K562 (cell line): Measurements from ENCODE around the gene SLCO2A1. TPM values are rescaled to one million over a fixed set of nuclear protein-coding genes. Genes with fewer than 3 reads are reported as not detected.

ENCODE experiments used
- CREBBP ChIP-seq: IDR thresholded peaks from one replicate; pipeline ENCODE4 v1.6.1; 2012; ENCODE audit warnings: low read depth, mild to moderate bottlenecking, control low read depth, inconsistent platforms, low read length
- MCM7 ChIP-seq, 2 experiments: fragments of 450-650 bp; IDR thresholded peaks; 2 replicates each; pipeline ENCODE4 v1.6.1; 2016 to 2018
- ZBTB17 ChIP-seq: fragments of 450-650 bp; formaldehyde crosslinking; IDR thresholded peaks from 2 replicates; pipeline ENCODE4 v1.4.0; 2020; ENCODE audit warnings: mild to moderate bottlenecking
- ZNF445 ChIP-seq: fragments of 250-450 bp; sonication (Bioruptor Pico); IDR thresholded peaks from 2 replicates; pipeline ENCODE4 v1.4.0; 2020; ENCODE audit warnings: low read depth, mild to moderate bottlenecking, moderate library complexity
- polyA plus RNA-seq, 8 experiments: library from polyadenylated mRNA; depleted of rRNA in 4 of 8; stranded (reverse) in 5 of 8; unstranded in 3 of 8; fragments of >200 nt; fragmentation: Nextera tagmentation in 2 of 8; fragmentation: Illumina TruSeq in 1 of 8; extraction: Ambion mirVana in 2 of 8; extraction: Trizol in 1 of 8; gene quantifications; 2 replicates each; pipeline versions ENCODE4 v1.2.1 to v1.2.3, GENCODE V29; 2011 to 2014; ENCODE audit warnings: inconsistent platforms in 1 of 8, missing spikeins in 1 of 8
- total RNA-seq, 7 experiments: library from RNA; depleted of rRNA in 6 of 7; stranded (reverse); fragments of >200 nt in 6 of 7; fragmentation: Illumina TruSeq in 2 of 7; extraction: Trizol in 2 of 7; gene quantifications; 2 replicates each; pipeline versions ENCODE4 v1.2.1 to v1.2.3, GENCODE V29; 2011 to 2021; ENCODE audit warnings: low replicate concordance in 1 of 7
- TF ChIP-seq, protein P1 (sequence below), 2 experiments: fragments of 450-650 bp in 1 of 2; sonication (generic) in 1 of 2; formaldehyde crosslinking in 1 of 2; IDR thresholded peaks; 2 replicates each; pipeline versions ENCODE4 v1.7.1 to v1.9.0; 2016 to 2022; ENCODE audit warnings: inconsistent platforms in 1 of 2, mild to moderate bottlenecking in 1 of 2, missing genetic modification reagents in 1 of 2
- TF ChIP-seq, protein P2 (sequence below): fragments of 250-450 bp; sonication (Bioruptor Pico); IDR thresholded peaks from 2 replicates; pipeline ENCODE4 v1.4.0; 2020

SLCO2A1 gene
- total and polyA plus RNA-seq, 9 of the 15 experiments (the other 6 are each of a cell fraction or from before 2014, with no cell fraction given): 0.16 to 1.0 TPM; not detected in 7

- TF ChIP-seq, protein P1, sequence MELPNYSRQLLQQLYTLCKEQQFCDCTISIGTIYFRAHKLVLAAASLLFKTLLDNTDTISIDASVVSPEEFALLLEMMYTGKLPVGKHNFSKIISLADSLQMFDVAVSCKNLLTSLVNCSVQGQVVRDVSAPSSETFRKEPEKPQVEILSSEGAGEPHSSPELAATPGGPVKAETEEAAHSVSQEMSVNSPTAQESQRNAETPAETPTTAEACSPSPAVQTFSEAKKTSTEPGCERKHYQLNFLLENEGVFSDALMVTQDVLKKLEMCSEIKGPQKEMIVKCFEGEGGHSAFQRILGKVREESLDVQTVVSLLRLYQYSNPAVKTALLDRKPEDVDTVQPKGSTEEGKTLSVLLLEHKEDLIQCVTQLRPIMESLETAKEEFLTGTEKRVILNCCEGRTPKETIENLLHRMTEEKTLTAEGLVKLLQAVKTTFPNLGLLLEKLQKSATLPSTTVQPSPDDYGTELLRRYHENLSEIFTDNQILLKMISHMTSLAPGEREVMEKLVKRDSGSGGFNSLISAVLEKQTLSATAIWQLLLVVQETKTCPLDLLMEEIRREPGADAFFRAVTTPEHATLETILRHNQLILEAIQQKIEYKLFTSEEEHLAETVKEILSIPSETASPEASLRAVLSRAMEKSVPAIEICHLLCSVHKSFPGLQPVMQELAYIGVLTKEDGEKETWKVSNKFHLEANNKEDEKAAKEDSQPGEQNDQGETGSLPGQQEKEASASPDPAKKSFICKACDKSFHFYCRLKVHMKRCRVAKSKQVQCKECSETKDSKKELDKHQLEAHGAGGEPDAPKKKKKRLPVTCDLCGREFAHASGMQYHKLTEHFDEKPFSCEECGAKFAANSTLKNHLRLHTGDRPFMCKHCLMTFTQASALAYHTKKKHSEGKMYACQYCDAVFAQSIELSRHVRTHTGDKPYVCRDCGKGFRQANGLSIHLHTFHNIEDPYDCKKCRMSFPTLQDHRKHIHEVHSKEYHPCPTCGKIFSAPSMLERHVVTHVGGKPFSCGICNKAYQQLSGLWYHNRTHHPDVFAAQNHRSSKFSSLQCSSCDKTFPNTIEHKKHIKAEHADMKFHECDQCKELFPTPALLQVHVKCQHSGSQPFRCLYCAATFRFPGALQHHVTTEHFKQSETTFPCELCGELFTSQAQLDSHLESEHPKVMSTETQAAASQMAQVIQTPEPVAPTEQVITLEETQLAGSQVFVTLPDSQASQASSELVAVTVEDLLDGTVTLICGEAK (IDR thresholded peaks at IDR 0.05): no peak
- TF ChIP-seq, protein P1 (CRISPR knock-in tag; IDR thresholded peaks at IDR 0.05): no peak
- TF ChIP-seq ZBTB17 (CRISPR knock-in tag) (no peak), CREBBP (no peak), ZNF445 (CRISPR knock-in tag) (no peak), MCM7 (IDR thresholded peaks at IDR 0.05) (no peak)
- TF ChIP-seq, protein P2, sequence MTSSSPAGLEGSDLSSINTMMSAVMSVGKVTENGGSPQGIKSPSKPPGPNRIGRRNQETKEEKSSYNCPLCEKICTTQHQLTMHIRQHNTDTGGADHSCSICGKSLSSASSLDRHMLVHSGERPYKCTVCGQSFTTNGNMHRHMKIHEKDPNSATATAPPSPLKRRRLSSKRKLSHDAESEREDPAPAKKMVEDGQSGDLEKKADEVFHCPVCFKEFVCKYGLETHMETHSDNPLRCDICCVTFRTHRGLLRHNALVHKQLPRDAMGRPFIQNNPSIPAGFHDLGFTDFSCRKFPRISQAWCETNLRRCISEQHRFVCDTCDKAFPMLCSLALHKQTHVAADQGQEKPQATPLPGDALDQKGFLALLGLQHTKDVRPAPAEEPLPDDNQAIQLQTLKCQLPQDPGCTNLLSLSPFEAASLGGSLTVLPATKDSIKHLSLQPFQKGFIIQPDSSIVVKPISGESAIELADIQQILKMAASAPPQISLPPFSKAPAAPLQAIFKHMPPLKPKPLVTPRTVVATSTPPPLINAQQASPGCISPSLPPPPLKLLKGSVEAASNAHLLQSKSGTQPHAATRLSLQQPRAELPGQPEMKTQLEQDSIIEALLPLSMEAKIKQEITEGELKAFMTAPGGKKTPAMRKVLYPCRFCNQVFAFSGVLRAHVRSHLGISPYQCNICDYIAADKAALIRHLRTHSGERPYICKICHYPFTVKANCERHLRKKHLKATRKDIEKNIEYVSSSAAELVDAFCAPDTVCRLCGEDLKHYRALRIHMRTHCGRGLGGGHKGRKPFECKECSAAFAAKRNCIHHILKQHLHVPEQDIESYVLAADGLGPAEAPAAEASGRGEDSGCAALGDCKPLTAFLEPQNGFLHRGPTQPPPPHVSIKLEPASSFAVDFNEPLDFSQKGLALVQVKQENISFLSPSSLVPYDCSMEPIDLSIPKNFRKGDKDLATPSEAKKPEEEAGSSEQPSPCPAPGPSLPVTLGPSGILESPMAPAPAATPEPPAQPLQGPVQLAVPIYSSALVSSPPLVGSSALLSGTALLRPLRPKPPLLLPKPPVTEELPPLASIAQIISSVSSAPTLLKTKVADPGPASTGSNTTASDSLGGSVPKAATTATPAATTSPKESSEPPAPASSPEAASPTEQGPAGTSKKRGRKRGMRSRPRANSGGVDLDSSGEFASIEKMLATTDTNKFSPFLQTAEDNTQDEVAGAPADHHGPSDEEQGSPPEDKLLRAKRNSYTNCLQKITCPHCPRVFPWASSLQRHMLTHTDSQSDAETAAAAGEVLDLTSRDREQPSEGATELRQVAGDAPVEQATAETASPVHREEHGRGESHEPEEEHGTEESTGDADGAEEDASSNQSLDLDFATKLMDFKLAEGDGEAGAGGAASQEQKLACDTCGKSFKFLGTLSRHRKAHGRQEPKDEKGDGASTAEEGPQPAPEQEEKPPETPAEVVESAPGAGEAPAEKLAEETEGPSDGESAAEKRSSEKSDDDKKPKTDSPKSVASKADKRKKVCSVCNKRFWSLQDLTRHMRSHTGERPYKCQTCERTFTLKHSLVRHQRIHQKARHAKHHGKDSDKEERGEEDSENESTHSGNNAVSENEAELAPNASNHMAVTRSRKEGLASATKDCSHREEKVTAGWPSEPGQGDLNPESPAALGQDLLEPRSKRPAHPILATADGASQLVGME: no peak
Observed at GRCh38 chr3:133943031-133943535, 86.6 kb downstream of the SLCO2A1 start (continued).
